22Rv1 (cell line): ENCODE data around the gene TSPAN5.
A peak's percentile ranks its signal among the peaks of the same experiment; 100 is the strongest.
"Not testable (repeated sequence)": the region's sequence is repeated elsewhere in the genome, so short reads cannot be mapped to it uniquely, and the experiment has no call there.

Source experiments
- H3K27ac ChIP-seq: fragments of 450-650 bp; 2 replicates; pipeline ENCODE4 v1.5.1; 2017
- ZFX ChIP-seq: fragments of 450-650 bp; IDR thresholded peaks from 2 replicates; pipeline ENCODE4 v1.6.1; 2017; ENCODE audit warnings: antibody characterized with exemption, borderline replicate concordance
- TF ChIP-seq, protein P1 (sequence below): fragments of 450-650 bp; IDR thresholded peaks from 2 replicates; pipeline ENCODE4 v1.5.1; 2017; ENCODE audit warnings: mild to moderate bottlenecking

The TSPAN5 gene

DNA sequence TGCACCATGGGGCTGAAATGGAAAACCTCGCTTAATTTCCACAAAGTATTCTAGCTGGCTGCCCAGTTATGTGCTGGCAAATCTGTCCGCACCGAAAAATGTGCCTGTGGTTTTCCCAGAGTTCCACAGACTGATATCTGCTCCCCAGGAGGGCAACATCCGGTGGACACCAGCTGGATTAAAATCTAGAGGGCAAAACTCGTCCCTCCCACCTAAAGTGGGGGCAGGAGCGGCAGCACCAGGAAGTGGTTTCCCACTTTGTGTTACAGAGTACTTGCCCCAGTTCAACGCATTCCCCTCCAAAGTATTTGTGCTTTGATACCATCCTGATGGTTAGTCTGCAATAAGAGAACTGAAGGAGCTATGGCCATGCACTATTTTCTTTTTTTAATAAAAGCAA, 187.6 kb downstream of the TSPAN5 start:
- TF ChIP-seq, protein P1, sequence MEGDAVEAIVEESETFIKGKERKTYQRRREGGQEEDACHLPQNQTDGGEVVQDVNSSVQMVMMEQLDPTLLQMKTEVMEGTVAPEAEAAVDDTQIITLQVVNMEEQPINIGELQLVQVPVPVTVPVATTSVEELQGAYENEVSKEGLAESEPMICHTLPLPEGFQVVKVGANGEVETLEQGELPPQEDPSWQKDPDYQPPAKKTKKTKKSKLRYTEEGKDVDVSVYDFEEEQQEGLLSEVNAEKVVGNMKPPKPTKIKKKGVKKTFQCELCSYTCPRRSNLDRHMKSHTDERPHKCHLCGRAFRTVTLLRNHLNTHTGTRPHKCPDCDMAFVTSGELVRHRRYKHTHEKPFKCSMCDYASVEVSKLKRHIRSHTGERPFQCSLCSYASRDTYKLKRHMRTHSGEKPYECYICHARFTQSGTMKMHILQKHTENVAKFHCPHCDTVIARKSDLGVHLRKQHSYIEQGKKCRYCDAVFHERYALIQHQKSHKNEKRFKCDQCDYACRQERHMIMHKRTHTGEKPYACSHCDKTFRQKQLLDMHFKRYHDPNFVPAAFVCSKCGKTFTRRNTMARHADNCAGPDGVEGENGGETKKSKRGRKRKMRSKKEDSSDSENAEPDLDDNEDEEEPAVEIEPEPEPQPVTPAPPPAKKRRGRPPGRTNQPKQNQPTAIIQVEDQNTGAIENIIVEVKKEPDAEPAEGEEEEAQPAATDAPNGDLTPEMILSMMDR, result no peak
- no peak for TF ChIP-seq ZFX
- no peak overlapping the region for H3K27ac ChIP-seq

DNA sequence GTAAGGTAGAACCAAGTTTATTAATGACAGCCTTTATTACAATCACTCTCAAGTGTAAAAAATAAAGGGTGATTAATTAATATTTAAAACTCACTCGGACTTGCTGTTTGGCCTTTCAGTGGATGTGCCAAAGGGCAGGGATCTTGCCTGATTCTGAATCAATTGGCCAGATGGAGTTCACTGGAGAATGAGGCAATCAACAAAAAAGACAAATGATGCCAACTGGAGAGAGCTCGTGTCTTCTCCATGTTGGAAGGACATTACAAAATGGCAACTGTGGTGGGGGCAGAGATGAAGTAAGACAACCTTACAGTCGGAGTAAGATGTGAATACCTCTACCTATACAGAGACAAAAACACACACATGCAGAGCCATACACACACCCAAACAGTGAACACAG, 188.0 kb downstream of the TSPAN5 start:
- no peak for TF ChIP-seq ZFX
- TF ChIP-seq, protein P1, result no peak
- H3K27ac ChIP-seq, result no peak overlapping the region

DNA sequence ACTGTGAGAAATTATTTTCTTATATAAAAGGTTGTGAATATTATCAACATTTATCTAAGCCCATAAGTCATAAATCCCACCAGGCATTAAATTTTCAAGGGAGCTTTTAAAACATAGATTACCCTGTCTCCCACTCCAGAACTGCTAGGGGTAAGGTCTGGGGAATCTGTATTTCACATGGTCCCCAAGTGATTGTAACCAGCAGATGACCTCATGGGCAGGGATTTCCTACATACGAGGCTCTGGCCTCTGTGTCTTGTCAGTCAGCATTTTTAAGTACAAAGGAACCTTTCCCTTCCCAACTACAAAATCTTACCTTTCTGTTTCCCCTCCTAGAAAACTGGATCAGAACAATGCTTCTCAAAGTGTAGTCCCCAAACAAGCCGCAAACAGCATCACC, 188.6 kb downstream of the TSPAN5 start:
- no peak overlapping the region for H3K27ac ChIP-seq
- TF ChIP-seq, protein P1, result no peak

DNA sequence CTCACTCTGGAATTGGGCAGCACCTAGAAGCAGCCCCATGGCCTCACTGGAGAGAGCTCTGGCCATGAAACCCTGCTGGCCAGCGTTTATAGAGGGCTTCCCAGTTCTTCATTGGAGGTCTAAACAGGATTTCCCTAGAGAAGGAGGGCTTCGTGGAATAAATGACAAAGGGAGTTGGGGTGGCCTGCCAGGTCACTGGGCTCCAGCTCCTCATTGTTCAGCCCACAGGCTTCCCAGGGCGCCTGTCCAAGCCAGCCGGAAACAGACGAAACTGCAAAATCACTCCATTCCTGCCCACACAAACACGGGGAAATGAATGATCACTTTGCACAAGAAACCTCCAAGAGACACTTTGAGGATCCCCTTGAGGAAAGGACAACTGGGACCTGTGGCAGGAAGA, 189.7 kb downstream of the TSPAN5 start:
- no peak overlapping the region for H3K27ac ChIP-seq
- TF ChIP-seq ZFX, result no peak
- TF ChIP-seq, protein P1, result no peak

DNA sequence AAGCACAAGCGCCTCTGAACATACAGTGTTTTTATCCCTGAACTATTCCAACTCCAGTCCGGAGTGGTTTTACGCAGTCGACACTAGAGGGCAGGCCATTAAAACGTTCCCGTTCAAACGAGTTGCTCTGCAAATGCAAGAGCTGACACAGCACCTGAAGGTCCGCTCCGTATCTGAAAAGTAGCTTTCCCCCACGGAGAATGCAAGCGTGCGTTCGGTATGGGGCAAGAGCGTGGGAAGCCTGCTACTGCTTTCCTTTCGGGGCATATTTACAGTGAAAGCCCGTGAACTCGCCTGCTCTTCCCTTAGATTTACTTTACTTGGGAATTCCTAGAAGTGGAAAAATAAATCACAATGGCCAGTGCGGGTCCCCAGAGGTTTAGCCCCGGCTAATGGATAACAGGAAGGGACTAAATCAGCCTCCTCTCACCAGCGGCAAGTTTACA, 190.8 kb downstream of the TSPAN5 start:
- H3K27ac ChIP-seq, result no peak overlapping the region
- no peak for TF ChIP-seq ZFX
- TF ChIP-seq, protein P1, result peak; percentile 88

DNA sequence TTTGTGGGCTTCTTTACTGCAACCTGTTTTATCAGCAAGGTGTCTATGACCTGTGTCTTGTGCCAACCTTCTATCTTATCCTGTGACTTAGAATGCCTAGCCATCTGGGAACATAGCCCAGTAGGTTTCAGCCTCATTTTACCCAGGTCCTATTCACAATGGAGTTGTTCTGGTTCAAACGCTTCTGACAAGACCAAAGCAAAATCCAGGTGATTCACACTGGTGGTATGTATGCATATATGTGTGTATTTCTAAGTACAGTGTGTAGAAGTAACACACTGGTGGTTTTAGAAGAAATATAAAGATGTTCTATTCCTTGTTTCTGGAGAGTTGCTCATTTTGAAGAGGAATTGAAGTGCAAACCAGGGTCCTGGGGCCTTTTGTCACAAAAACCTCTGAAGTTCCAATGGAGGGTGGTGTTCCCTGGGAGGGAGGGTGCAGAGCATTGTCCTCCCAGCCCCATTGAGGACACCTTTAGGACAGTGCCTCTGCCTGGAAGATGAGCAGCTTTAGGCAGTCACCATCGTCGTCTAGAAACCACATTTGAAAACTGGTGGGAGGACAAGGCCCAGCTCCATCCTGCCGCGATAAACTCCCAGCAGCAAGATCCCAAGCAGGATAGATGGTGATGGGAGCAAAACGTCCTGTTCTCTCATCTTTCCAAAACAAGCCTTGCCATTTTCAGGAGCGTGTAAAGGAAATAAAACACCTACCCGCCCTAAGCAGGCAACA, 191.4 kb downstream of the TSPAN5 start:
- TF ChIP-seq, protein P1, result no peak
- no peak for TF ChIP-seq ZFX

DNA sequence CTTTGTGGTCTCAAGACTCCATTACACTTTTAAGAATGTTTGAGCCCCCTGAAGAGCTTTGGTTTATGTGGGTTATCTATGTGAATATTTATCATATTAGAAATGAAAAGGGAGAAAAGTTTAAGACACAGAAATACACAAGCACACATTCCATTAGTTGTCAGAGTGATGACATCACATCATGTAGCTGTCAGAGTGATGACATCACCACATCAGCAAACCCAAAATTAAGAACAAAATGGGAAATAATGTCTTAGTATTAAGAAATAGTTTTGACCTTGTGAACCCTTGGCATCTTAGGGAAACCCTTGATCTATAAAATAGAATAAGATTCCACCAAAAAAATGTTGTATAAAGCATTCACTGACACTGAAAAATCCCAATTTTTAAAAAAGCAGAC, 195.9 kb downstream of the TSPAN5 start:
- TF ChIP-seq, protein P1, result no peak
- TF ChIP-seq ZFX, result no peak
- no peak overlapping the region for H3K27ac ChIP-seq

More for the DNA sequence above, 191.4 kb downstream of the TSPAN5 start:
- no peak overlapping the region for H3K27ac ChIP-seq

DNA sequence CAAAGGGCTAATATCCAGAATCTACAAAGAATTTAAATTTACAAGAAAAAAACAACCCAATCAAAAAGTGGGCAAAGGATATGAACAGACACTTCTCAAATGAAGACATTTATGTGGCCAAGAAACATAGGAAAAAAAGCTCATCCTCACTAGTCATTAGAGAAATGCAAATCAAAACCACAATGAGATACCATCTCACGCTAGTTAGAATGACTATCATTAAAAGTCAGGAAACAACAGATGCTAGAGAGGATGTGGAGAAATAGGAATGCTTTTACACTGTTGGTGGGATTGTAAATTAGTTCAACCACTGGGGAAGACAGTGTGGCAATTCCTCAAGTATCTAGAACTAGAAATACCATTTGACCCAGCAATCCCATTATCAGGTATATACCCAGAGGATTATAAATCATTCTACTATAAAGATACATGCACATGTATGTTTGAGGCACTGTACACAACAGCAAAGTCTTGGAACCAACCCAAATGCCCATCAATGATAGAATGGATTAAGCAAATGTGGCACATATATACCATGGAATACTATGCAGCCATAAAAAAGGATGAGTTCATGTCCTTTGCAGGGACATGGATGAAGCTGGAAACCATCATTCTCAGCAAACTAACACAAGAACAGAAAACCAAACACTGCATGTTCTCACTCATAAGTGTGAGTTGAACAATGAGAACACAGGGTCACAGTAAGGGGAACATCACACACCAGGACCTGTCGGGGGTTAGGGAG, 197.1 kb downstream of the TSPAN5 start:
- not testable (repeated sequence) for H3K27ac ChIP-seq

DNA sequence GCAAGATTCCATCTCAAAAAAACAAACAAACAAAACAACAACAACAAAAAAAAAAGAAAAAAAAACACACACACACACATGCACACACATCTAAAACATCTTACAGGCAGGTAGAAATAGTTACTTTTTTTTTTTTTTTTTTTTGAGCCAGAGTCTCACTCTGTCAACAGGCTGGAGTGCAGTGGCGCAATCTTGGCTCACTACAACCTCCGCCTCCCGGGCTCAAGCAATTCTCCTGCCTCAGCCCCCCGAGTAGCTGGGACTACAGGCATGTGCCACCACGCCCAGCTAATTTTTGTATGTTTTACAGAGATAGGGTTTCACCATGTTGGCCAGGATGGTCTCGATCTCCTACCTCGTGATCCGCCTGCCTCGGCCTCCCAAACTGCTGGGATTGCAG, 201.0 kb downstream of the TSPAN5 start:
- not testable (repeated sequence) for H3K27ac ChIP-seq
